Measurements from ENCODE around the gene SFXN5. TPM values are rescaled to one million over a fixed set of nuclear protein-coding genes. Genes with fewer than 3 reads are reported as not detected.

Gene SFXN5
- total and polyA plus RNA-seq, 2 donors (not counting 3 experiments of a cell fraction or from before 2014, with no cell fraction given): 18.7 to 28.6 TPM

GRCh38 chr2:72988041-72988440 is 83.5 kb downstream of the SFXN5 start:
- DNase-seq (ENCODE audit: low read depth, low spot score) (no peak), FAIRE-seq (no peak)
- CTCF ChIA-PET: interaction anchor here (1.5 to 1.6 kb wide), 2 partner anchors 14 to 189 kb away, joined by 4 to 5 read pairs; no protein-coding TSS in a partner anchor
- Histone ChIP-seq H4K20me1 (replicated peaks; ENCODE audit: control insufficient read depth, extremely low read depth, insufficient read depth, low read length) (no peaks in the 10 kb centered on the region), H3K27ac (ENCODE audit: insufficient read depth, low read depth, low read length) (no peak overlapping the region), H3K4me1 (ENCODE audit: control insufficient read depth, extremely low read depth, insufficient read depth, low read length) (peaks cover 3% of the 10 kb centered on the region), H3K4me2 (ENCODE audit: insufficient read depth, low read length) (no peak overlapping the region), H3K27me3 (ENCODE audit: control insufficient read depth in 2 of 2, insufficient read depth in 2 of 2, low read length in 2 of 2) (no peaks in the 10 kb centered on the region), H3K9me1 (replicated peaks; ENCODE audit: control insufficient read depth, extremely low read depth, insufficient read depth, low read length) (no peaks in the 10 kb centered on the region), H2AFZ (ENCODE audit: low read depth, low read length) (no peak overlapping the region), H3K9me3 (replicated peaks; ENCODE audit: control insufficient read depth, insufficient read depth, low read length) (no peaks in the 10 kb centered on the region), H3K79me2 (ENCODE audit: control insufficient read depth, insufficient read depth, low read length) (no peaks in the 10 kb centered on the region), H3K9ac (replicated peaks; ENCODE audit: extremely low read depth, insufficient read depth, low read length) (no peak overlapping the region), H3K4me3 (replicated peaks in 1 of 3; ENCODE audit: insufficient read depth in 1 of 3, low read depth in 1 of 3, low read length in 3 of 3) (no peak overlapping the region), H3K36me3 (ENCODE audit: control insufficient read depth in 2 of 2, extremely low read depth in 1 of 2, insufficient read depth in 2 of 2, low read length in 2 of 2) (peaks cover 0 to 3% of the 10 kb centered on the region in 2 experiments)
- dilution Hi-C loops (cut with MboI; ENCODE audit: extremely low pct_ligation_motif_present, low sequenced_read_pairs) (no loop called here), intact Hi-C loops (cut with micrococcal nuclease) (no loop called here)
- POLR2A ChIA-PET: no interaction called here
- TF ChIP-seq FOS (IDR thresholded peaks at IDR 0.05; ENCODE audit: borderline replicate concordance, insufficient read depth, low read length) (no peak), POLR2A (IDR thresholded peaks at IDR 0.05; ENCODE audit: low read depth, low read length) (no peak), MAX (IDR thresholded peaks at IDR 0.05; ENCODE audit: insufficient read depth, insufficient read length) (no peak)
- no TSS peak for BruUV-seq (replicated peaks)

- Histone ChIP-seq H3K4me1 (ENCODE audit: control insufficient read depth, extremely low read depth, insufficient read depth, low read length) (peaks cover 5% of the 10 kb centered on the region), H3K9me3 (replicated peaks; ENCODE audit: control insufficient read depth, insufficient read depth, low read length) (no peaks in the 10 kb centered on the region), H3K36me3 (ENCODE audit: control insufficient read depth in 2 of 2, extremely low read depth in 1 of 2, insufficient read depth in 2 of 2, low read length in 2 of 2) (peaks cover 0 to 3% of the 10 kb centered on the region in 2 experiments), H3K4me2 (ENCODE audit: insufficient read depth, low read length) (no peak overlapping the region), H2AFZ (ENCODE audit: low read depth, low read length) (no peak overlapping the region), H4K20me1 (replicated peaks; ENCODE audit: control insufficient read depth, extremely low read depth, insufficient read depth, low read length) (no peaks in the 10 kb centered on the region), H3K27ac (ENCODE audit: insufficient read depth, low read depth, low read length) (no peak overlapping the region), H3K9me1 (replicated peaks; ENCODE audit: control insufficient read depth, extremely low read depth, insufficient read depth, low read length) (no peaks in the 10 kb centered on the region), H3K27me3 (ENCODE audit: control insufficient read depth in 2 of 2, insufficient read depth in 2 of 2, low read length in 2 of 2) (no peaks in the 10 kb centered on the region), H3K9ac (replicated peaks; ENCODE audit: extremely low read depth, insufficient read depth, low read length) (no peak overlapping the region), H3K79me2 (ENCODE audit: control insufficient read depth, insufficient read depth, low read length) (no peaks in the 10 kb centered on the region), H3K4me3 (replicated peaks in 1 of 3; ENCODE audit: insufficient read depth in 1 of 3, low read depth in 1 of 3, low read length in 3 of 3) (no peak overlapping the region)
- BruUV-seq (replicated peaks): no TSS peak
- intact Hi-C loops (cut with micrococcal nuclease) (no loop called here), dilution Hi-C loops (cut with MboI; ENCODE audit: extremely low pct_ligation_motif_present, low sequenced_read_pairs) (no loop called here)
- DNase-seq (ENCODE audit: low read depth, low spot score) (no peak), FAIRE-seq (no peak)
- TF ChIP-seq MYC (IDR thresholded peaks at IDR 0.05; ENCODE audit: low read depth, low read length): no peak
- no peak for TF ChIP-seq JUN (IDR thresholded peaks at IDR 0.05; ENCODE audit: borderline replicate concordance, insufficient read depth, insufficient read length, low read depth)
- no peak for TF ChIP-seq FOS (IDR thresholded peaks at IDR 0.05; ENCODE audit: borderline replicate concordance, insufficient read depth, low read length)
- TF ChIP-seq MAX (IDR thresholded peaks at IDR 0.05; ENCODE audit: insufficient read depth, insufficient read length): no peak
- no peak for TF ChIP-seq CTCF (IDR thresholded peaks at IDR 0.05; ENCODE audit: extremely low read depth in 1 of 2, insufficient read depth in 1 of 2, low read depth in 1 of 2, low read length in 2 of 2)
- no peak for TF ChIP-seq POLR2A (IDR thresholded peaks at IDR 0.05; ENCODE audit: low read depth, low read length)
- TF ChIP-seq POLR2AphosphoS5 (IDR thresholded peaks at IDR 0.05; ENCODE audit: insufficient read depth, low read depth, low read length): no peak
- no peak for TF ChIP-seq GATA2 (IDR thresholded peaks at IDR 0.05; ENCODE audit: insufficient read depth, insufficient read length, low read depth, low read length)
- no peak for TF ChIP-seq EZH2 (IDR thresholded peaks at IDR 0.05; ENCODE audit: borderline replicate concordance, low read depth, low read length, severe bottlenecking)
- CTCF ChIA-PET: interaction anchor here (0.7 to 2.7 kb wide), 4 partner anchors 12 to 191 kb away, joined by 3 to 7 read pairs (median 6); no protein-coding TSS in a partner anchor
- POLR2A ChIA-PET: no interaction called here
These were observed 85.4 kb downstream of the SFXN5 start for GRCh38 chr2:72985891-72986683.
